ENCODE measurements around the gene APOBEC3B. TPM values are rescaled to one million over a fixed set of nuclear protein-coding genes. Genes with fewer than 3 reads are reported as not detected.
A peak's percentile ranks its signal among the peaks of the same experiment; 100 is the strongest.
"Not testable (repeated sequence)": the region's sequence is repeated elsewhere in the genome, so short reads cannot be mapped to it uniquely, and the experiment has no call there.

The APOBEC3B gene
- total RNA-seq, 1 experiment from 2014 or later: 13.1 TPM

GRCh38 chr22:38966380-38966702, 15.8 kb upstream of the APOBEC3B start:
- DNase-seq (ENCODE audit: low read depth): no peak

GRCh38 chr22:38966942-38967341, 15.2 kb upstream of the APOBEC3B start:
- DNase-seq (ENCODE audit: low read depth): no peak

GRCh38 chr22:38967451-38968450, 14.4 kb upstream of the APOBEC3B start:
- DNase-seq (ENCODE audit: low read depth): no peak

GRCh38 chr22:38968801-38969200, 13.3 kb upstream of the APOBEC3B start:
- no peak for DNase-seq (ENCODE audit: low read depth)

- no peak for DNase-seq (ENCODE audit: low read depth)
Measured at GRCh38 chr22:38970551-38970950, 11.6 kb upstream of the APOBEC3B start.

- no peak for DNase-seq (ENCODE audit: low read depth)
Measured at GRCh38 chr22:38971202-38971601, 10.9 kb upstream of the APOBEC3B start.

GRCh38 chr22:38971791-38972190, 10.4 kb upstream of the APOBEC3B start:
- no peak for DNase-seq (ENCODE audit: low read depth)

GRCh38 chr22:38972558-38972957, 9.6 kb upstream of the APOBEC3B start:
- DNase-seq (ENCODE audit: low read depth): no peak

GRCh38 chr22:38973289-38974169, 8.6 kb upstream of the APOBEC3B start:
- DNase-seq (ENCODE audit: low read depth): no peak

- DNase-seq (ENCODE audit: low read depth): no peak
Measured at GRCh38 chr22:38974170-38974825, 7.8 kb upstream of the APOBEC3B start.

GRCh38 chr22:38974826-38975175, 7.3 kb upstream of the APOBEC3B start:
- DNase-seq (ENCODE audit: low read depth): no peak

GRCh38 chr22:38977289-38977688, 4.9 kb upstream of the APOBEC3B start:
- DNase-seq (ENCODE audit: low read depth): not testable (repeated sequence)

- not testable (repeated sequence) for DNase-seq (ENCODE audit: low read depth)
Measured at GRCh38 chr22:38980587-38980986, 1.6 kb upstream of the APOBEC3B start.

- no peak for DNase-seq (ENCODE audit: low read depth)
Measured at GRCh38 chr22:38981005-38981991, 849 bp upstream of the APOBEC3B start.

- DNase-seq (ENCODE audit: low read depth): no peak
Measured at GRCh38 chr22:38984224-38984623, 2.1 kb downstream of the APOBEC3B start.

GRCh38 chr22:38984784-38985757, 2.9 kb downstream of the APOBEC3B start:
- DNase-seq (ENCODE audit: low read depth): peak; percentile 87

GRCh38 chr22:38986629-38987028, 4.5 kb downstream of the APOBEC3B start:
- no peak for DNase-seq (ENCODE audit: low read depth)

- DNase-seq (ENCODE audit: low read depth): no peak
Measured at GRCh38 chr22:38987171-38987895, 5.2 kb downstream of the APOBEC3B start.

- DNase-seq (ENCODE audit: low read depth): no peak
Measured at GRCh38 chr22:38989466-38989865, 7.3 kb downstream of the APOBEC3B start.
